HG03135 (cell line): ENCODE measurements around the gene SLC7A4.

Source experiments
- ATAC-seq: cut with Tn5 transposase; IDR thresholded peaks from one replicate; pipeline ENCODE4 v1.9.1; 2021; ENCODE audit warnings: mild to moderate bottlenecking, moderate library complexity; ENCODE audit not compliant: unreplicated experiment

SLC7A4 gene

GRCh38 chr22:21000207-21000986 lies 32.0 kb downstream of the SLC7A4 start:
- no peak for ATAC-seq

DNA sequence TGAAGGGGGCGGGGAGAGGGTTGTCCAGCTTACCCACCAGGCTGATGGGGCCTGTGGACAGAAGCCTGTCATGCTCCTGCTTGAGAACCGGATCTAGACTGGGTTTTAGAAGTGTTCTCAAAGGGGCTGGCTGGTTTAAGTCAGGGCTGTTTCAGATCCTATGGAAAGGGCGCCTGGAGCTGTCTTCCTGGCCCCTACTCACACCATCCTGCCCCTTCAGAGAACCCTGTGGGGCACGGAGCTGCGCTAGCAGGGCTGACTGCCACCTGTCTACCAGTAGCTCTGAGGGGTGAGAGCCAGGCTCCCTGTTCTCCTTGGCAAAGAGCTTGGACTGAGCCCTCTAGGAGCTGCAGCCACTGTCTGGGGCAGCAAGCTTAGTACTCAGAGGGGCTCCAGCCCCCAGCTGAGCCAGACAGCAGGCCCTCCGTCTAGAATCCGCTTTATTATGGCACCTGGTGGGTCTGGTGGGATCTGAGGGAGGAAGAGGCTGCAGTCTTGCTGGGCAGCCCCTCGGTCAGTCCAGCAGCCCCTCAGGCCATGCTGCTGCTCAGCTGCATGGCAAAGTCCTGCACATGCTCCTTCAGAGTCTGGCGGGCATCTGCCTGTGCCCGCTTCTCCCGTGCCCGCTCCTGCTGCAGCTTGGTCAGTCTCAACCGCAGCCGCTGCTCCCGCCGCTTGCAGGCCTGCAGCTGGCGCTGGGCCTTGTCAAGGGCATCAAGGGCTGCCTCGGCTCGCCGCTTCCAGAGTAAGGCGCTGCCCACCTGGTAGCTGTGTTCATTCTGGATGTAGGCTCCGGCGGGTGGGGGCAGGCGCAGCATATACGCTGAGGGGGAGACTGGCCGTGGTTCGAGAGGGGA lies 32.8 kb downstream of the SLC7A4 start:
- ATAC-seq = no peak

- ATAC-seq = no peak
These were observed 33.7 kb downstream of the SLC7A4 start for GRCh38 chr22:20998411-20999336.

- no peak for ATAC-seq
These were observed 34.7 kb downstream of the SLC7A4 start for GRCh38 chr22:20997536-20998257.

DNA sequence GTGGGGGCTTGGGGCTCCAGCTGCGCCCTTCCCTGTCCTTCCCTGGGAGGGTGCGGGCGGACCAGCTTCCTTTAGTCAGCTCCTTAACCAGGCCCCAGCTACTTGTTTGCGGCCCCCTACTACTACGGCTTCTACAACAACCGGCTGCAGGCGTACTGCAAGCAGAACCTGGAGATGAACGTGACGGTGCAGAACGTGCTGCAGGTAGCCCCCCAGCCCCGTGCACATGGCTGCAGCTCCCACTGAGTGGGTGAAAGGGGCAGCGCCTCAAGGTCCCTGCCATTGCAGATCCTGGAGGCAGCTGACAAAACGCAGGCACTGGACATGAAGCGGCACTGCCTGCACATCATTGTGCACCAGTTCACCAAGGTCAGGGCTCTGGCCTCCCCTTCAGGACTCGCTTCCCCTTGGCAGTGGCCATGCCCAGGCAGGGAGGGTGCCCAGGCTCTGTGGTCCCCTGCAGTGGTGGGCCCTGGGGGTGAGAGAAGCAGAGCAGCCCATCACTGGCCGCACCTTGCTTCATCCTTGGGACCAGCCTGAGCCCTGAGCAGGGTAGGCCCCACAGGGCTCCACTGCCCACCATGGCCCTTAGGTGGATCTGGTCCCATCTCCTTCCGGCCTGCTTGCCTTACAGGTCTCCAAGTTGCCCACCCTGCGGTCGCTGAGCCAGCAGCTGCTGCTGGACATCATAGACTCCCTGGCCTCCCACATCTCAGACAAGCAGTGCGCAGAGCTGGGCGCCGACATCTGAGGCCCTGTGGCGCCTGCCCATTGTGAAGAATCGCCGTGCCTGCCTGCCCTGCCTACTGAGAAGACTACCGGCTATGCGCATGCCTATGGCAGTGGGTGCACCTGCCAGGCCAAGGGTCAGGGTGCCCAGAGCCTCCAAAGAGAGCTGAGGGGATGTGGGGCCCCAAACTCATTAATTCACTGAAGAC lies 35.5 kb downstream of the SLC7A4 start:
- no peak for ATAC-seq

- ATAC-seq = no peak
These were observed 36.3 kb downstream of the SLC7A4 start for GRCh38 chr22:20996031-20996410.

- ATAC-seq = no peak
These were observed 36.9 kb downstream of the SLC7A4 start for GRCh38 chr22:20995329-20996030.

DNA sequence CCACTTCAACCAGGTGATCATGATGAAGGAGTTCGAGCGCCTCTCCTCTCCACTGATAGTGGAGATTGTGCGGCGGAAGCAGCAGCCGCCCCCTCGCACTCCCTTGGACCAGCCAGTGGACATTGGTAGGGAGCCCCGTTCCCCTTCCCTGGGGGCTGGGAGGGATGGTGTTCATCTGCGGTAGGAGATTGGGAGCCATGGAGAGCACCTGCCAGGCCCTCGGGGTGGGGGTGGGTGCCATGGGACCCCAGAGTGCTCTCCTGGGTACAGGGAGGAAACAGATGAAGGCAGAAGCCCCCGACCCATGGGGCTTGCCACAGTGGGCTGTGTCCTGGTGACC lies 37.5 kb downstream of the SLC7A4 start:
- no peak for ATAC-seq

DNA sequence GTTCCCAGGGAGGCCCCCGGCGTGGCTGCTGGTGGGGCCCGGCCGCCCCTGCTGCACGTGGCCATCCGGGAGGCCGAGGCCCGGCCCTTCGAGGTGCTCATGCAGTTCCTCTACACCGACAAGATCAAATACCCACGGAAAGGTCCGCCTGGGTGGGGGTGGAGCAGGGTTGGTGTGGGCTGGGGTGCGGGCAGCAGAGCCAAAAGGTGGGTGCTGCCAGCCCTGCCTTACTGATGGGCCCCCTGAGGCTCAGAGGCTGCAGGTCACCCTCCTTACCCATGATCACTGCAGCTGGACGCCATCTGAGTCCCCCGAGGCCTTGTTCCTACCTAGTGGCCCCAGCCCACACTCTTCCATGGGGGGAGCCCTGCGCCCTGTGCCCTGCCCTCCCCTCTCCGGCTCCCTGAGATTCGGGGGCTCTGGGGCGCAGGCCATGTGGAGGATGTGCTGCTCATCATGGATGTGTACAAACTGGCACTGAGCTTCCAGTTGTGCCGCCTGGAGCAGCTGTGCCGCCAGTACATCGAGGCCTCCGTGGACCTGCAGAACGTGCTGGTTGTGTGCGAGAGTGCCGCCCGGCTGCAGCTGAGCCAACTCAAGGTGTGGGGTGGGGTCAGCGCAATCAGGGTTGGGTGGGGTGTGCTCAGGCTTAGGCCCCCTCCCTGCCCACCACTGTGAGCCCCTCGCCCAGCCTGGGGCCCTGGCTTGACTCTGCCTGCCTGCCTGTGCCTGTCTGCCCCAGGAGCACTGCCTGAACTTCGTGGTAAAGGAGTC lies 38.0 kb downstream of the SLC7A4 start:
- no peak for ATAC-seq

- no peak for ATAC-seq
These were observed 38.8 kb downstream of the SLC7A4 start for GRCh38 chr22:20993304-20994127.

GRCh38 chr22:20992456-20993303 lies 39.7 kb downstream of the SLC7A4 start:
- no peak for ATAC-seq

DNA sequence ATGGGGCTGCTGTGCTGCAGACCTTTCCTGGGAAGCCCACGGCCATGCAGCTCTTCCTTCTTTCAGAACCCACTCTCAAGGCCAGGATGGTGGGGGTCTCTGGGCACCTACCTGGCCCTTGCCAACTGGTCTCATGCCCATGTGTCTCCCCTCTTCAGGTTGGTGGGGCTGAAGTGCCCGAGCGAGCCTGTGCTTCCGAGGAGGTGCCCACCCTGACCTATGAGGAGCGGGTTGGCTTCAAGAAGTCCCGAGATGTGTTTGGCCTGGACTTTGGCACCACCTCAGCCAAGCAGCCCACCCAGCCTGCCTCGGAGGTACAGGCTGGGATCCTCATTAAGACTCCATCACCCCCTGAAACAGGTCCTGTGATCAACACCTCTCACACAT lies 40.3 kb downstream of the SLC7A4 start:
- ATAC-seq = no peak

DNA sequence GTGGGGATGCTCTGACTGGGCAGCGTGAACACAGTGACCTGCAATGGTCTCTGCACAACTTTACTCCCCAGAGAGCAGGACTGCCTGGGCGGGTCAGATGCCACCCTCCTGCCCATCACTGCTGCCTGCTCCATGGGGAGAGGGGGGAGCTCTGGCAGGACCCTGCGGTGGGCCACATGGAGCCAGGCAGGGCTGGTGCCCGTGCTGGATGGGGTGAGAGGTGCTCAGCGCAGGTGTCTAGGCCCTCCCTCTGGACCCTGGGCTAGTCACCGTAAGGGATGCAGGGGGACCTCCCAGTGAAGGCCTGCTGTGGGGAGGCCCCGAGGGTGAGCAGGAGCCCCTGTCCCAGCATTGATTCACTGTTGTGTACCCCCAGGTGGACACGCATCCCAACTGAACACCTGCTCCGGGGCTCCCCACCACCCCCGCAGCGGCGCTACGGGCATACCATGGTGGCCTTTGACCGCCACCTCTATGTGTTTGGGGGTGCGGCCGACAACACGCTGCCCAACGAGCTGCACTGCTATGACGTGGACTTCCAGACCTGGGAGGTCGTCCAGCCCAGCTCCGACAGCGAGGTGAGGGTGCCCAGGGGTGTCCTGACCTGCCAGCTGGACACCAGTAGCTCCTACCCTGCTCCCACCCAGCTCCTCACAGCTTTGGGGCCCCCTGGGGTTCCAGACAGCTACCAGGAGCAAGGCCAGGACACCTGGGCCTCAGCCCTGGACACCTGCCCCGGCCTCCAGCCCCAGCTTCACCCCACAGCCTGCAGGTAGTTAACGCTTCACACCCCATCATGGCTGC lies 40.9 kb downstream of the SLC7A4 start:
- ATAC-seq = no peak

DNA sequence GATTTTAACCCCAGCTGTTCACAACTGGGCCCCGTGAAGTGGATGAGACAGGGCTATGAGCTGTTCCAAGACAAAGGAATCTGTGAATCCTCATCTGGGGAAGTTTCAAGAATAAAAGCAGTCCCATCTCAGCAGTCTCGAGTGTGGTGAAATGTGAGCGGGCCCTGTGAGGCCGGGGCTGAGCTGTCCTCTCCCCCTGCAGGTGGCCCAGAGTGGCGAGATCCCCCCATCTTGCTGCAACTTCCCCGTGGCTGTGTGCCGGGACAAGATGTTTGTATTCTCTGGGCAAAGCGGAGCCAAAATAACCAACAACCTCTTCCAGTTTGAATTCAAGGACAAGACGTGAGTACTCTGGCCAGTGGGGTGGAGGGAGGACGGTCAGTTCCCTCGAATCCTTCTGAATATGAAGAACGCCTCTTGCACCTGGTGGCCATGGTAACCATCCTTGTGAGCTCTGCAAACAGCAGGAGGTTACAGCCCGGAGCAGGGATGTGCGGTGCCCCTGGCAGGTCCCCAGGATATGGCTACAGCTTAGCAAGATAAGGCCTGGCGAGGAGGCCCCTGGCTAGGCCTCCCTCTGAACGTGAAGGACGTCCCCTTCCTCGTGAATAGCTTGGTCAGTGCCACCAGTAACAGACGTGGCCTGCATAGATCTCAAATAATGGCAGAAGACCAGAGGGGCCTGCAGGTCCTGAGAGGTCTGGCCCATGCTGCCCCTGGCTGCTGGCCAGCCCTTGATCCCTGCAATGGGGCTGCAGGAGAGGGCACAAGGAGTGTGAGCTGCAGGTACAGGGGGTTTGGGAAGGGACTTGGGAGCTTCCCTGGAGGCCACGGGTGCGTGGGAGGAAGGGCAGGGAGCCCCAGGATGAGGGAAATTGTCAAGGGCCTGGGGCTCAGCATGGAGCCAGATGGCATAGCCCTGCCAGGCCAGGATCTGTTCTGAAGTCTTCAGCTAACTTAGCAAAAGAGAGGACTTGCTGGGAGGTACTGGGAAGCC lies 41.9 kb downstream of the SLC7A4 start:
- ATAC-seq = no peak
